Mesothelial cell of epicardium (in vitro differentiated cells): ENCODE measurements around the gene ZMYND8. TPM values are rescaled to one million over a fixed set of nuclear protein-coding genes. Genes with fewer than 3 reads are reported as not detected.

Experiments used
- DNase-seq, 2 experiments: peaks; one replicate each; pipeline ENCODE4 v3.0.0; 2021; ENCODE audit warnings: low spot score in 2 of 2; ENCODE audit not compliant: unreplicated experiment in 2 of 2
- H3K27ac Mint-ChIP-seq: 2 replicates; pipeline ENCODE4 v1.8.0; 2021; ENCODE audit warnings: mixed read lengths
- H3K27me3 Mint-ChIP-seq: 2 replicates; pipeline ENCODE4 v1.8.0; 2021; ENCODE audit warnings: low read depth, mixed read lengths
- H3K36me3 Mint-ChIP-seq: 2 replicates; pipeline ENCODE4 v1.8.0; 2021; ENCODE audit warnings: mixed read lengths
- H3K4me1 Mint-ChIP-seq: 2 replicates; pipeline ENCODE4 v1.8.0; 2021; ENCODE audit warnings: mixed read lengths
- H3K4me3 Mint-ChIP-seq: 2 replicates; pipeline ENCODE4 v1.8.0; 2021; ENCODE audit warnings: mild to moderate bottlenecking, moderate library complexity, mixed read lengths
- H3K9me3 Mint-ChIP-seq: 2 replicates; pipeline ENCODE4 v1.8.0; 2021; ENCODE audit warnings: mixed read lengths
- CTCF ChIP-seq: fragments of 200-600 bp; sonication (generic); IDR thresholded peaks from one replicate; pipeline ENCODE4 v1.5.0; 2021; ENCODE audit warnings: antibody characterized with exemption; ENCODE audit not compliant: unreplicated experiment
- total RNA-seq: library from RNA; stranded (reverse); gene quantifications from 3 replicates; pipeline ENCODE4 v1.2.1, GENCODE V29; 2021

The ZMYND8 gene
- total RNA-seq, 1 donor from 2014 or later, result 120 TPM

- H3K36me3 Mint-ChIP-seq, result peaks cover 32% of the 10 kb centered on the region
- H3K27me3 Mint-ChIP-seq, result no peaks in the 10 kb centered on the region
- peak overlapping the region; percentile 16 for H3K27ac Mint-ChIP-seq
- H3K4me1 Mint-ChIP-seq, result peaks cover 35% of the 10 kb centered on the region
- no peak for DNase-seq
- H3K4me3 Mint-ChIP-seq, result no peak overlapping the region
- TF ChIP-seq CTCF, result no peak
- H3K9me3 Mint-ChIP-seq, result no peaks in the 10 kb centered on the region
Observed at GRCh38 chr20:47337413-47337812, 19.1 kb downstream of the ZMYND8 start.

DNA sequence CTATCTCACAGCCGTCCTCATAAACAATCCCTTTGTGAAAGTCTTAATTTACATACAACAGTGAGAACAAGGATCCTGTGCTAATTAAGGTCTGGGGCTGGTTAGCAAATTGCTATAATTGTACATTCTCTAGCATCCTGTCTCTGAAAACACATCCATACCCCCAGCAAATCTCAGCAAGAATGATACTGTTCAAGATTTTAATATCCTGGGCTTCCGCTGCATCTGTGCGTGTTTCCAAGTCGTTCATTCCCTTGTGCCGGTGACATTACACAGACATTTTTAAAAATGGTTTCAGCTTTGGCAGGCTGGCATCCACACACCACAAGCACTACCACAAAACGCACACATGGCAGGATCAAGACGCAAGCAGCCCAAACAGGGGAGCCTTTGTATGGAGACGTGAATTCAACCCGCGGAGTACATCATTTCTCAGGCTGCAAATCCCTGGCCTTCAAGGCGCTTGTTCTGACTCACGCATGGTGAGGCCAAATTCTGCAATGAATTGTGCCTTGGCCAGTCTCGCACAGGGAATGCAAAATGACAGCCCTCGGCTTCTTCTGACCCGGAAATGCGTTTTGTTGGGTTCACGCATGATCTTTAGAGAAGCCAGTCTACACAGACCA lies 20.3 kb downstream of the ZMYND8 start:
- DNase-seq, result no peak
- TF ChIP-seq CTCF, result no peak
- Mint-ChIP-seq H3K9me3 (no peaks in the 10 kb centered on the region), H3K27ac (peak overlapping the region; percentile 93), H3K27me3 (no peaks in the 10 kb centered on the region), H3K36me3 (peaks cover 38% of the 10 kb centered on the region), H3K4me1 (peaks cover 40% of the 10 kb centered on the region), H3K4me3 (no peak overlapping the region)

DNA sequence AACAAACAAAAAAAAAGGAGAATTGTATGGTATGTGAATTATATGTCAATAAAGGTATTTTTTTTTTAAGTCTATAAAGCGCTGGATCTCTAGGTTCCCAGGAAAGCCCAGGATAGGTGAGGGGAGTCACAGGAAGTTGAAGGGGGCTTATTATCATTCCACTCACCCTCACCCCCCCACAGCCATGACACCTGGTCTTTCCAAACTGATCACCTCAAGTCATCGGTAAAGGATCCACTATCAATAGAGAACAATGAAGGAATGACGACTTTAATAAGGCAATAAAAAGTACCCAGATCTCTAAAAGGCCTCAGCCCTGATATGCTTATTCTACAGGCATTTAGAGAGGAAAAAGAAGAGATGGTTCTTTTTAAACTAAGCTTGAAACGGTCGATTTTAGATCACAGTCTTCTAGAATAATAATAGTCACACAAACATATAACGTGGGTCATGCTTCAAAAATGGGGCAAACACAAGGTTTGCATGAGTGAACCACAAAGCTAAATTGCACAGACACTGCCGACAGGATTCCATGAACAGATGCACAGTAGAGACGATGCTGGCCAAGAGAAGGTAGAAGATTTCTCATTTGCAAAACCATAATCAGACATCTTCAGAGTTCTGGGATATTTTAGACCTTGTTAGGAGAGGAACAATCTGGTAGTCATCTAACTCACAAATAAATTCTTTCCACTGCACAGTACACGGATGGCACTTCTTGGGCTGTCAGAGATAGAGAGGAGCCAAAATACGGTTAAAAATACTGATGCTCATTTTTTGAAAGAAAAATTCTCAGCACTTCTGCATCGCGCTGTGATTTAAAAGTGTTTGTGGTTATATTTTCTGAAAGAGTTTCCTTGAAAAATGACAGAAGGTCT lies 21.0 kb downstream of the ZMYND8 start:
- Mint-ChIP-seq H3K9me3 (no peaks in the 10 kb centered on the region), H3K4me1 (peaks cover 42% of the 10 kb centered on the region), H3K36me3 (peaks cover 40% of the 10 kb centered on the region), H3K27ac (peak overlapping the region; percentile 93), H3K4me3 (no peak overlapping the region), H3K27me3 (no peaks in the 10 kb centered on the region)
- TF ChIP-seq CTCF, result no peak
- no peak for DNase-seq

GRCh38 chr20:47334022-47334551 lies 22.4 kb downstream of the ZMYND8 start:
- no peak for TF ChIP-seq CTCF
- H3K27me3 Mint-ChIP-seq, result no peaks in the 10 kb centered on the region
- no peaks in the 10 kb centered on the region for H3K9me3 Mint-ChIP-seq
- H3K4me3 Mint-ChIP-seq, result peak overlapping the region; percentile 2
- DNase-seq, result no peak
- peaks cover 48% of the 10 kb centered on the region for H3K4me1 Mint-ChIP-seq
- H3K36me3 Mint-ChIP-seq, result peaks cover 38% of the 10 kb centered on the region
- H3K27ac Mint-ChIP-seq, result peak overlapping the region; percentile 96

- DNase-seq, result no peak
- H3K36me3 Mint-ChIP-seq, result peaks cover 33% of the 10 kb centered on the region
- peaks cover 56% of the 10 kb centered on the region for H3K4me1 Mint-ChIP-seq
- H3K4me3 Mint-ChIP-seq, result no peak overlapping the region
- TF ChIP-seq CTCF, result no peak
- H3K27me3 Mint-ChIP-seq, result no peaks in the 10 kb centered on the region
- H3K9me3 Mint-ChIP-seq, result no peaks in the 10 kb centered on the region
- peak overlapping the region; percentile 81 for H3K27ac Mint-ChIP-seq
Observed at GRCh38 chr20:47332381-47333206, 23.9 kb downstream of the ZMYND8 start.
